K562 (cell line): ENCODE results near the gene IPO11. TPM values are rescaled to one million over a fixed set of nuclear protein-coding genes. Genes with fewer than 3 reads are reported as not detected.

Experiments
- ATAC-seq: fragments of 200-7000 bp; cut with Tn5 transposase; 3 replicates; pipeline ENCODE4 v1.9.1; 2020; ENCODE audit warnings: moderate library complexity
- BruUV-seq: library from RNA; stranded (reverse); fragments of 400-500 nt; replicated peaks from 2 replicates; lab custom pipeline; 2021; lab: Mats Ljungman, UMichigan
- CTCF ChIA-PET: fragments of 300-600 bp; formaldehyde crosslinking; extraction: SDS; loops from one replicate; lab custom pipeline; 2021; ENCODE audit warnings: low intra/inter-chr PET ratio; lab: Yijun Ruan, JAX
- POLR2A ChIA-PET: fragments of 300-600, 350-650 bp; sonication (Branson Sonifier 250); formaldehyde crosslinking; extraction: SDS; loops from one replicate; lab custom pipeline; 2021; ENCODE audit warnings: antibody characterized with exemption, inconsistent platforms; lab: Yijun Ruan, JAX
- DNase-seq, 4 experiments: peaks; one replicate each; pipeline versions ENCODE4 v3.0.0 to v3.0.0-alpha.2; 2011 to 2018; ENCODE audit warnings: low spot score in 3 of 4, mixed read lengths in 3 of 4; ENCODE audit errors: extremely low read depth in 1 of 4
- FAIRE-seq: peaks from 2 replicates; lab custom pipeline; 2011; peaks lifted over from hg19 to GRCh38; lab: Jason Lieb, UNC
- H2AFZ ChIP-seq: 2 replicates; pipeline ENCODE4 v1.6.0; 2011; ENCODE audit warnings: low read depth, low read length, control low read depth, inconsistent platforms
- H3K27ac ChIP-seq: fragments of 200-600 bp; 3 replicates; pipeline ENCODE4 v1.8.0; 2011; ENCODE audit warnings: low read depth, mild to moderate bottlenecking, control low read depth, inconsistent platforms, low read length, moderate library complexity, mixed read lengths; ENCODE audit errors: extremely low read depth
- H3K27me3 ChIP-seq, 2 experiments: fragments of 300-600 bp in 1 of 2; 2 replicates in 1 of 2; 3 replicates in 1 of 2; pipeline versions ENCODE4 v1.6.0 to v1.8.0; 2011; ENCODE audit warnings: inconsistent platforms in 2 of 2, low read length in 2 of 2, mild to moderate bottlenecking in 1 of 2, mixed read lengths in 1 of 2, moderate library complexity in 1 of 2; ENCODE audit not compliant: control insufficient read depth in 2 of 2, insufficient read depth in 2 of 2
- H3K36me3 ChIP-seq: fragments of 300-600 bp; 3 replicates; pipeline ENCODE4 v1.8.0; 2011; ENCODE audit warnings: mild to moderate bottlenecking, low read length, inconsistent platforms; ENCODE audit not compliant: control insufficient read depth, insufficient read depth
- H3K4me1 ChIP-seq, 2 experiments: fragments of 200-600 bp in 1 of 2; replicated peaks in 1 of 2; 2 replicates in 1 of 2; 3 replicates in 1 of 2; pipeline versions ENCODE4 v1.5.1 to v1.8.0; 2011; ENCODE audit warnings: inconsistent platforms in 2 of 2, low read length in 2 of 2, mild to moderate bottlenecking in 1 of 2, mixed read lengths in 1 of 2, moderate library complexity in 1 of 2; ENCODE audit not compliant: control insufficient read depth in 2 of 2, insufficient read depth in 2 of 2
- H3K4me2 ChIP-seq: 2 replicates; pipeline ENCODE4 v1.6.1; 2011; ENCODE audit warnings: low read length, control low read depth, inconsistent platforms, mixed read lengths; ENCODE audit not compliant: insufficient read depth
- H3K4me3 ChIP-seq: fragments of 200-600 bp; sonication (generic), shearing (Covaris generic); 2 replicates; pipeline ENCODE4 v1.5.1; 2016; ENCODE audit warnings: control low read depth, inconsistent platforms
- H3K79me2 ChIP-seq: fragments of 200-600 bp; 3 replicates; pipeline ENCODE4 v1.8.0; 2011; ENCODE audit warnings: low read length, inconsistent platforms; ENCODE audit not compliant: control insufficient read depth, insufficient read depth
- H3K9ac ChIP-seq, 2 experiments: 2 replicates each; pipeline versions ENCODE4 v1.6.0 to v1.6.1; 2011; ENCODE audit warnings: low read depth in 2 of 2, low read length in 2 of 2, control low read depth in 1 of 2, inconsistent platforms in 1 of 2, mild to moderate bottlenecking in 1 of 2, mixed read lengths in 1 of 2; ENCODE audit not compliant: insufficient read depth in 1 of 2
- H3K9me1 ChIP-seq: one replicate; pipeline ENCODE4 v1.6.0; 2011; ENCODE audit warnings: inconsistent platforms, mild to moderate bottlenecking, low read length, moderate library complexity; ENCODE audit not compliant: control insufficient read depth, insufficient read depth
- H3K9me3 ChIP-seq: replicated peaks from 2 replicates; pipeline ENCODE4 v1.5.1; 2011; ENCODE audit warnings: low read depth, low read length, inconsistent platforms; ENCODE audit not compliant: control insufficient read depth, insufficient read depth
- H4K20me1 ChIP-seq: replicated peaks from 2 replicates; pipeline ENCODE4 v1.6.1; 2011; ENCODE audit warnings: low read length, inconsistent platforms, mixed read lengths; ENCODE audit not compliant: control insufficient read depth, insufficient read depth
- ATF7 ChIP-seq: fragments of 450-650 bp; IDR thresholded peaks from 2 replicates; pipeline ENCODE4 v1.7.1; 2014; ENCODE audit warnings: mild to moderate bottlenecking, moderate library complexity
- CHAMP1 ChIP-seq: fragments of 450-650 bp; IDR thresholded peaks from 2 replicates; pipeline ENCODE4 v1.6.1; 2016; ENCODE audit warnings: mild to moderate bottlenecking
- COPS2 ChIP-seq: fragments of 450-650 bp; conservative IDR thresholded peaks from 2 replicates; pipeline ENCODE4 v1.6.1; 2016; ENCODE audit warnings: mild to moderate bottlenecking, moderate library complexity
- EP300 ChIP-seq: IDR thresholded peaks from 2 replicates; pipeline ENCODE4 v1.6.1; 2012; ENCODE audit warnings: low read length, improper control_type of control experiment
- ETV1 ChIP-seq: fragments of 450-650 bp; conservative IDR thresholded peaks from 2 replicates; pipeline ENCODE4 v1.6.1; 2016; ENCODE audit warnings: missing genetic modification characterization, control low read depth, low read depth, missing compliant biosample characterization
- KAT8 ChIP-seq: fragments of 450-650 bp; IDR thresholded peaks from 2 replicates; pipeline ENCODE4 v1.6.1; 2016; ENCODE audit warnings: low read depth, mild to moderate bottlenecking
- MAFF ChIP-seq: IDR thresholded peaks from 2 replicates; pipeline ENCODE4 v1.6.1; 2012; ENCODE audit warnings: low read length, improper control_type of control experiment
- MAFG ChIP-seq: fragments of 450-650 bp; conservative IDR thresholded peaks from 2 replicates; pipeline ENCODE4 v1.6.1; 2016; ENCODE audit warnings: missing genetic modification characterization, missing compliant biosample characterization
- MYNN ChIP-seq, 2 experiments: sonication (generic); formaldehyde crosslinking in 1 of 2; IDR thresholded peaks; 2 replicates each; pipeline versions ENCODE4 v1.5.0 to v1.6.1; 2016 to 2020; ENCODE audit warnings: antibody characterized with exemption in 1 of 2, missing genetic modification reagents in 1 of 2
- NFATC3 ChIP-seq: fragments of 450-650 bp; IDR thresholded peaks from 2 replicates; pipeline ENCODE4 v1.6.1; 2017; ENCODE audit warnings: mild to moderate bottlenecking
- PCBP1 ChIP-seq: fragments of 200-400 bp; formaldehyde crosslinking; IDR thresholded peaks from 2 replicates; pipeline ENCODE4 v1.6.1; 2018; ENCODE audit warnings: mild to moderate bottlenecking, low read depth, low read length; ENCODE audit not compliant: poor library complexity, severe bottlenecking
- PHF20 ChIP-seq: fragments of 450-650 bp; IDR thresholded peaks from 2 replicates; pipeline ENCODE4 v1.6.1; 2018; ENCODE audit not compliant: partially characterized antibody
- POLR2B ChIP-seq: fragments of 450-650 bp; IDR thresholded peaks from 2 replicates; pipeline ENCODE4 v1.6.1; 2018; ENCODE audit warnings: low read depth; ENCODE audit not compliant: partially characterized antibody
- RUNX1 ChIP-seq: sonication (generic); IDR thresholded peaks from 2 replicates; pipeline ENCODE4 v1.6.1; 2016; ENCODE audit warnings: antibody characterized with exemption, low read depth
- STAT5A ChIP-seq: IDR thresholded peaks from 2 replicates; pipeline ENCODE4 v1.6.1; 2012; ENCODE audit warnings: low read length, inconsistent platforms, borderline replicate concordance
- ZFP30 ChIP-seq: fragments of 250-450 bp; sonication (Bioruptor Pico); IDR thresholded peaks from 2 replicates; pipeline ENCODE4 v1.8.0; 2022; ENCODE audit warnings: moderate library complexity, mild to moderate bottlenecking, inconsistent platforms, borderline replicate concordance
- ZNF785 ChIP-seq: fragments of 250-450 bp; sonication (Bioruptor Pico); IDR thresholded peaks from 2 replicates; pipeline ENCODE4 v1.4.0; 2020; ENCODE audit warnings: mild to moderate bottlenecking
- WGBS: fragments of 100-300 bp; shearing (Covaris generic); methylation state at CpG from one replicate; pipeline ENCODE4 v1.1.6; 2016; ENCODE audit warnings: low coverage, mixed read lengths; ENCODE audit not compliant: insufficient coverage; ENCODE audit errors: missing lambda C conversion rate; 5-methylcytosine and 5-hydroxymethylcytosine counted together
- in situ Hi-C: fragments of 300-500 bp; cut with MboI; formaldehyde crosslinking; loops from 4 replicates; pipeline ENCODE4 v1.15.0; 2018; ENCODE audit warnings: inconsistent platforms, mixed read lengths
- intact Hi-C: fragments of 100-400 bp; cut with micrococcal nuclease; formaldehyde crosslinking; loops from 2 replicates; pipeline ENCODE4 v1.14.2; 2022
- polyA plus RNA-seq, 8 experiments: library from polyadenylated mRNA; depleted of rRNA in 4 of 8; stranded (reverse) in 5 of 8; unstranded in 3 of 8; fragments of >200 nt; fragmentation: Nextera tagmentation in 2 of 8; fragmentation: Illumina TruSeq in 1 of 8; extraction: Ambion mirVana in 2 of 8; extraction: Trizol in 1 of 8; gene quantifications; 2 replicates each; pipeline versions ENCODE4 v1.2.1 to v1.2.3, GENCODE V29; 2011 to 2014; ENCODE audit warnings: inconsistent platforms in 1 of 8, missing spikeins in 1 of 8
- total RNA-seq, 7 experiments: library from RNA; depleted of rRNA in 6 of 7; stranded (reverse); fragments of >200 nt in 6 of 7; fragmentation: Illumina TruSeq in 2 of 7; extraction: Trizol in 2 of 7; gene quantifications; 2 replicates each; pipeline versions ENCODE4 v1.2.1 to v1.2.3, GENCODE V29; 2011 to 2021; ENCODE audit warnings: low replicate concordance in 1 of 7
- TF ChIP-seq, protein P1 (sequence below), 2 experiments: IDR thresholded peaks in 1 of 2; conservative IDR thresholded peaks in 1 of 2; 2 replicates each; pipeline ENCODE4 v1.6.1; 2016; ENCODE audit warnings: low read depth in 2 of 2, mild to moderate bottlenecking in 1 of 2, missing compliant biosample characterization in 1 of 2, missing genetic modification characterization in 1 of 2, moderate library complexity in 1 of 2

IPO11 gene
- total and polyA plus RNA-seq, 9 of the 15 experiments (the other 6 are each of a cell fraction or from before 2014, with no cell fraction given): 38.7 to 96.0 (median 70.9) TPM

DNA sequence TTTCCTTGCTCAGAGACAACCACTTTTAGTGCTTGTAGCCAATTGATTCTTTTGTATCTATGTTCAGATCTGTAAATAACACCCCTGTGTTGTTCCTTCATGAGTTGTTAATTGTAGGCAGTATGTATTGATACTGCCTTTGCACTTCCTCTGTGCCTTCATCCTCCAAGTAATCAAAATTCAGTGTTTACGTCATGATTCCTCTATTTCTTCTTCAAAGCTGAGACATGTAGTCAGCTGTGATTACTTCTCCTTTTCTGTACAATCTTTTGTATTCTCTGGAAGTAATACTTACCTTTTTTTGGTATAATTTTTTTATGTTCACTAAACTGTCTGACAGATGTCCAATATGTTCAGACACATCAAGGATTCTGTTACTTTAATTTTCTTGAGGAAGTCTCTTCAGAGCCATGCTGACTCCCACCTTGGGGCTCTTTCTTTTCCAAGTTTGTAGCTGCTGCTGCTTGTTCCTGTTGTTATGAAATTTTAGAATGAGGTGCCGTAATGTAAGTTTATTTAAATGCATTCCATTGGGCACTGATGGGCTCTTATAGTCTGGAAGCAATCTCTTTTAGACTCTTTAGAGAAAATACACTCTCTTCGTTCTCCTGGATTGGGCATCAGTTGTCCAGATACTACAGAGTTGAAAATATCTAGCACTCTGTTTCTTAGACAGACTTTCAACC lies 135.5 kb downstream of the IPO11 start:
- FAIRE-seq: no peak

More for the DNA sequence above, 135.5 kb downstream of the IPO11 start:
- 90% methylated on average over 3 of the region's 3 CpGs for WGBS
- H3K9ac ChIP-seq: no peak overlapping the region
- in situ Hi-C loops (no loop called here), intact Hi-C loops (no loop called here)
- CTCF ChIA-PET: no interaction called here
- no peak for DNase-seq
- H3K4me2 ChIP-seq: no peak overlapping the region
- H4K20me1 ChIP-seq: no peaks in the 10 kb centered on the region
- no peaks in the 10 kb centered on the region for H3K27me3 ChIP-seq
- no TSS peak for BruUV-seq
- H3K4me1 ChIP-seq: no peaks in the 10 kb centered on the region
- H3K27ac ChIP-seq: no peak overlapping the region
- no peak for ATAC-seq
- POLR2A ChIA-PET: interaction anchor here (1.2 kb wide), 1 partner anchor 25 kb away, joined by 5 read pairs; no protein-coding TSS in a partner anchor
- H3K36me3 ChIP-seq: peaks cover 34% of the 10 kb centered on the region
- TF ChIP-seq COPS2: no peak
- TF ChIP-seq ETV1 (tag): no peak
- no peak for TF ChIP-seq KAT8
- no peak for TF ChIP-seq ATF7
- no peak for TF ChIP-seq MYNN (IDR thresholded peaks at IDR 0.05)
- TF ChIP-seq MYNN (CRISPR knock-in tag; IDR thresholded peaks at IDR 0.05): no peak
- no peak for TF ChIP-seq NFATC3
- no peak for TF ChIP-seq POLR2B
- TF ChIP-seq MAFG: no peak
- TF ChIP-seq STAT5A: no peak
- TF ChIP-seq, protein P1, sequence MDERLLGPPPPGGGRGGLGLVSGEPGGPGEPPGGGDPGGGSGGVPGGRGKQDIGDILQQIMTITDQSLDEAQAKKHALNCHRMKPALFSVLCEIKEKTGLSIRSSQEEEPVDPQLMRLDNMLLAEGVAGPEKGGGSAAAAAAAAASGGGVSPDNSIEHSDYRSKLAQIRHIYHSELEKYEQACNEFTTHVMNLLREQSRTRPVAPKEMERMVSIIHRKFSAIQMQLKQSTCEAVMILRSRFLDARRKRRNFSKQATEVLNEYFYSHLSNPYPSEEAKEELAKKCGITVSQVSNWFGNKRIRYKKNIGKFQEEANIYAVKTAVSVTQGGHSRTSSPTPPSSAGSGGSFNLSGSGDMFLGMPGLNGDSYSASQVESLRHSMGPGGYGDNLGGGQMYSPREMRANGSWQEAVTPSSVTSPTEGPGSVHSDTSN (CRISPR knock-in tag; IDR thresholded peaks at IDR 0.05; ENCODE audit: low read depth): no peak
- TF ChIP-seq, protein P1 (tag; conservative IDR thresholded peaks at IDR 0.05; ENCODE audit: low read depth): no peak
- TF ChIP-seq ZFP30 (CRISPR knock-in tag): no peak
- TF ChIP-seq RUNX1: no peak
- no peak for TF ChIP-seq ZNF785 (CRISPR knock-in tag)
- no peak for TF ChIP-seq EP300
- TF ChIP-seq CHAMP1: no peak
- no peak for TF ChIP-seq MAFF
- no peak for TF ChIP-seq PHF20
- TF ChIP-seq PCBP1: no peak
- no peaks in the 10 kb centered on the region for H3K9me3 ChIP-seq
- no peaks in the 10 kb centered on the region for H3K9me1 ChIP-seq
- no peak overlapping the region for H2AFZ ChIP-seq
- no peak overlapping the region for H3K4me3 ChIP-seq
- no peaks in the 10 kb centered on the region for H3K79me2 ChIP-seq
